ENCODE data around the gene TMPRSS5. TPM values are rescaled to one million over a fixed set of nuclear protein-coding genes. Genes with fewer than 3 reads are reported as not detected.

TMPRSS5 gene
- total and polyA plus RNA-seq, 2 of the 13 experiments (the other 11 are each of a cell fraction or from before 2014, with no cell fraction given) = 0.40 to 0.96 TPM

- ATAC-seq (no peak), FAIRE-seq (no peak), DNase-seq (ENCODE audit: low spot score) (no peak)
- Histone ChIP-seq H3K27ac (ENCODE audit: extremely low read length, insufficient read depth, low read length) (no peak overlapping the region), H3K36me3 (replicated peaks in 1 of 2; ENCODE audit: control insufficient read depth in 1 of 2, insufficient read depth in 2 of 2, low read length in 2 of 2) (no peaks in the 10 kb centered on the region), H3K9ac (ENCODE audit: insufficient read depth, low read depth, low read length) (no peak overlapping the region), H2AFZ (ENCODE audit: low read length) (no peak overlapping the region), H3K4me1 (ENCODE audit: insufficient read depth, low read length) (no peaks in the 10 kb centered on the region), H3K27me3 (ENCODE audit: control insufficient read depth in 1 of 2, insufficient read depth in 2 of 2, low read length in 2 of 2) (peaks cover 1 to 16% of the 10 kb centered on the region in 2 experiments; a peak in 1 of 5 replicates), H3K9me3 (ENCODE audit: low read length) (no peaks in the 10 kb centered on the region), H3K4me3 (replicated peaks in 1 of 3; ENCODE audit: insufficient read depth in 1 of 3, low read depth in 2 of 3, low read length in 3 of 3) (no peak overlapping the region), H3K79me2 (ENCODE audit: insufficient read depth, low read length) (no peaks in the 10 kb centered on the region), H3K4me2 (ENCODE audit: low read depth, low read length) (no peak overlapping the region), H4K20me1 (ENCODE audit: insufficient read depth, low read length) (no peaks in the 10 kb centered on the region)
- no TSS peak for BruUV-seq (replicated peaks)
- intact Hi-C loops (cut with micrococcal nuclease; ENCODE audit: unreplicated experiment) (no loop called here), in situ Hi-C loops (cut with HindIII; ENCODE audit: extremely low pct_ligation_motif_present, low pct_unique_long_range_greater_than_20kb) (no loop called here)
- ChIA-PET CTCF (ENCODE audit: low intra/inter-chr PET ratio, low total read pairs) (no interaction called here), POLR2A (no interaction called here)
- 0% methylated on average over 2 of the region's 2 CpGs for WGBS (ENCODE audit: low lambda C conversion rate)
- TF ChIP-seq HBP1 (CRISPR knock-in tag; IDR thresholded peaks at IDR 0.05; ENCODE audit: low read depth) = no peak
- no peak for TF ChIP-seq MLXIP (CRISPR knock-in tag; IDR thresholded peaks at IDR 0.05; ENCODE audit: borderline replicate concordance)
- no peak for TF ChIP-seq ZNF646 (CRISPR knock-in tag; IDR thresholded peaks at IDR 0.05)
- no peak for TF ChIP-seq NFE2L2 (IDR thresholded peaks at IDR 0.05; ENCODE audit: low read length)
- no peak for TF ChIP-seq MZF1 (CRISPR knock-in tag; IDR thresholded peaks at IDR 0.05; ENCODE audit: borderline replicate concordance)
- TF ChIP-seq HDAC6 (IDR thresholded peaks at IDR 0.05; ENCODE audit: low read depth, low read length) = no peak
- TF ChIP-seq GLI4 (CRISPR knock-in tag; IDR thresholded peaks at IDR 0.05; ENCODE audit: borderline replicate concordance) = no peak
- TF ChIP-seq FOXK1 (CRISPR knock-in tag; IDR thresholded peaks at IDR 0.05; ENCODE audit: borderline replicate concordance, low read depth) = no peak
- TF ChIP-seq DNMT3B (CRISPR knock-in tag; conservative IDR thresholded peaks at IDR 0.05) = no peak
- TF ChIP-seq RBM22 (optimal IDR thresholded peaks at IDR 0.05; ENCODE audit: low read length) = no peak
- TF ChIP-seq ZNF703 (CRISPR knock-in tag; IDR thresholded peaks at IDR 0.05; ENCODE audit: borderline replicate concordance) = no peak
- no peak for TF ChIP-seq ZBTB26 (CRISPR knock-in tag; IDR thresholded peaks at IDR 0.05; ENCODE audit: borderline replicate concordance)
These were observed 68.5 kb downstream of the TMPRSS5 start for GRCh38 chr11:113637636-113638035.
